Measurements from ENCODE around the gene CASK.
A peak's percentile ranks its signal among the peaks of the same experiment; 100 is the strongest.
"Not testable (repeated sequence)": the region's sequence is repeated elsewhere in the genome, so short reads cannot be mapped to it uniquely, and the experiment has no call there.

The CASK gene

GRCh38 chrX:41607264-41607832 is 316.0 kb downstream of the CASK start:
- Histone ChIP-seq H3K9me2 (ENCODE audit: low read depth, low read length) (no peaks in the 10 kb centered on the region), H2AFZ (ENCODE audit: low read length) (no peak overlapping the region), H3K79me2 (ENCODE audit: insufficient read depth, low read length) (no peaks in the 10 kb centered on the region), H3F3A (ENCODE audit: insufficient read depth, low read length) (no peaks in the 10 kb centered on the region), H3K9me3 (ENCODE audit: low read length) (no peaks in the 10 kb centered on the region), H4K20me1 (ENCODE audit: insufficient read depth, low read length) (no peaks in the 10 kb centered on the region), H3K27ac (ENCODE audit: low read depth, low read length, poor library complexity, severe bottlenecking) (no peak overlapping the region), H3K36me3 (ENCODE audit: insufficient read depth, low read length) (peaks cover 11% of the 10 kb centered on the region), H3K27me3 (ENCODE audit: insufficient read depth, low read length) (no peaks in the 10 kb centered on the region), H3K4me3 (ENCODE audit: low read depth, low read length, poor library complexity, severe bottlenecking) (no peak overlapping the region), H3K4me2 (ENCODE audit: low read length) (no peak overlapping the region), H3K4me1 (ENCODE audit: insufficient read depth, low read length, severe bottlenecking) (peaks cover 12% of the 10 kb centered on the region), H3K9ac (ENCODE audit: low read length) (no peak overlapping the region)
- TF ChIP-seq EZH2 (IDR thresholded peaks at IDR 0.05; ENCODE audit: borderline replicate concordance, low read length) (no peak), CTCF (IDR thresholded peaks at IDR 0.05; ENCODE audit: low read length) (no peak)

DNA sequence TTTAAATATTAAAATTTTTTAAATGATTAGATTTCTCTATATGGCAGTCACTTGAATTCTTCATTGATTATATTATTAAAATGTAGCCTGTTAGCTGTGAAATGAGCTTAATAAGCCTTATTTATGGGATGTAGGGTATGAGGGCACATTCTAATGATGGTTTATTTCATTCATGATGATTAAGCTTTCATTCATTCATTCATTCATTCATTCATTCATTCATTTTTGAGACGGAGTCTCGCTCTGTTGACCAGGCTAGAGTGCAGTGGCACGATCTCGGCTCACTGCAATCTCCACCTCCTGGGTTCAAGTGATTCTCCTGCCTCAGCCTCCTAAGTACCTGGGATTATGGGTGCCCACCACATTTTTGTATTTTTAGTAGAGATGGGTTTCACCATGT is 317.3 kb downstream of the CASK start:
- not testable (repeated sequence) for H3K4me2 ChIP-seq (ENCODE audit: low read length); H3K4me3 ChIP-seq (ENCODE audit: low read depth, low read length, poor library complexity, severe bottlenecking); H2AFZ ChIP-seq (ENCODE audit: low read length); H3K9me3 ChIP-seq (ENCODE audit: low read length); H3K79me2 ChIP-seq (ENCODE audit: insufficient read depth, low read length); H3K27me3 ChIP-seq (ENCODE audit: insufficient read depth, low read length); H3K9me2 ChIP-seq (ENCODE audit: low read depth, low read length); H3K9ac ChIP-seq (ENCODE audit: low read length); H3K27ac ChIP-seq (ENCODE audit: low read depth, low read length, poor library complexity, severe bottlenecking); H4K20me1 ChIP-seq (ENCODE audit: insufficient read depth, low read length); H3F3A ChIP-seq (ENCODE audit: insufficient read depth, low read length)
- peaks cover 12% of the 10 kb centered on the region for H3K4me1 ChIP-seq (ENCODE audit: insufficient read depth, low read length, severe bottlenecking)
- H3K36me3 ChIP-seq (ENCODE audit: insufficient read depth, low read length) = peaks cover 11% of the 10 kb centered on the region

- H3K9me2 ChIP-seq (ENCODE audit: low read depth, low read length) = no peaks in the 10 kb centered on the region
- TF ChIP-seq EZH2 (IDR thresholded peaks at IDR 0.05; ENCODE audit: borderline replicate concordance, low read length) (no peak), CTCF (IDR thresholded peaks at IDR 0.05; ENCODE audit: low read length) (no peak)
- H3K4me1 ChIP-seq (ENCODE audit: insufficient read depth, low read length, severe bottlenecking) = peaks cover 12% of the 10 kb centered on the region
- no peak overlapping the region for H3K4me3 ChIP-seq (ENCODE audit: low read depth, low read length, poor library complexity, severe bottlenecking)
- no peaks in the 10 kb centered on the region for H3K79me2 ChIP-seq (ENCODE audit: insufficient read depth, low read length)
- no peaks in the 10 kb centered on the region for H3K9me3 ChIP-seq (ENCODE audit: low read length)
- no peak overlapping the region for H2AFZ ChIP-seq (ENCODE audit: low read length)
- no peak overlapping the region for H3K4me2 ChIP-seq (ENCODE audit: low read length)
- peaks cover 7% of the 10 kb centered on the region for H3K36me3 ChIP-seq (ENCODE audit: insufficient read depth, low read length)
- H3K27ac ChIP-seq (ENCODE audit: low read depth, low read length, poor library complexity, severe bottlenecking) = peak overlapping the region; percentile 60
- no peaks in the 10 kb centered on the region for H3F3A ChIP-seq (ENCODE audit: insufficient read depth, low read length)
- H3K27me3 ChIP-seq (ENCODE audit: insufficient read depth, low read length) = no peaks in the 10 kb centered on the region
- H3K9ac ChIP-seq (ENCODE audit: low read length) = no peak overlapping the region
- H4K20me1 ChIP-seq (ENCODE audit: insufficient read depth, low read length) = no peaks in the 10 kb centered on the region
Observed at GRCh38 chrX:41604766-41605543, 318.4 kb downstream of the CASK start.

Data from OCI-LY1 (cell line).